ENCODE measurements around the gene NOSTRIN.

NOSTRIN gene

GRCh38 chr2:168889635-168890005 is 87.2 kb downstream of the NOSTRIN start:
- DNase-seq (ENCODE audit: low spot score) = no peak

DNA sequence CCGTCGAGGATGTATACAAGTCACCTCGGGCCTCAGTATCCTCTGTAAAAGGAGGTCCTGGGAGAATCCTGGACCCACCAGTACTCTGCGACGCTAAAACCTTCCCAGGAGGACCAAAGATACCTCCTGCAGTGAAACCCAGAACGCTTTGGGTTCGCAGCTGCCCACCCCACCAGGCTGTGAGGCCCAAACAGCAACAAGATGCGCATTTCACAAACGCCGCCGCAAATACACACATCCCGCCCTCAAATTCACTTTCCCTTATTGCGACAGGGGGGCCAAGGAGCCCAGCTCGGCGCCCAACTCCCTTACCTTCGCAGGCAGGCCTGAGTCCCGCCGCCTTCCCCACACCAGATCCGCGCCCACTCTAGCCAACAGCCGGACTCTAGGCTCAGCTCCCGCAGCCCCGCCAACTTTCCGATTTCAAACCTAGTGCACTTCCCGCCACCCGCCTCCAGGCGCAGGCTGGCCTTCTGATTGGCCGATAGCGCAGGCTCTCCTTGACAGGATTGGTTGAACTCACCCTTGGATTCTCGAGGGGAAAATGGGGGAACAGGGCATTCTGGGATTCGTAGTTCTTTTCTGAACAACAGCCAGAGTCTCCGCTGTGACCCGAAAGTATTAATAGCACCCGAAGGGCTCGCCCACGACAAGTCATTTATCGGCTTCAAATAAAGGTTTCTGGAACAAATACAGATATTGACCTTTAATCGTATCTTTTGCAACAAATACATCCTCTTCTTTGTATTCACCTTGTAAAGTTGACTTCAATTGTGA is 87.8 kb downstream of the NOSTRIN start, which contains the start of gene SPC25:
Gene SPC25, minus strand, starts transcription at position 425 of the 777 bp plus-strand sequence. CDS start 911 bp downstream, outside the sequence.
- DNase-seq (ENCODE audit: low spot score) = peak; percentile 93

DNA sequence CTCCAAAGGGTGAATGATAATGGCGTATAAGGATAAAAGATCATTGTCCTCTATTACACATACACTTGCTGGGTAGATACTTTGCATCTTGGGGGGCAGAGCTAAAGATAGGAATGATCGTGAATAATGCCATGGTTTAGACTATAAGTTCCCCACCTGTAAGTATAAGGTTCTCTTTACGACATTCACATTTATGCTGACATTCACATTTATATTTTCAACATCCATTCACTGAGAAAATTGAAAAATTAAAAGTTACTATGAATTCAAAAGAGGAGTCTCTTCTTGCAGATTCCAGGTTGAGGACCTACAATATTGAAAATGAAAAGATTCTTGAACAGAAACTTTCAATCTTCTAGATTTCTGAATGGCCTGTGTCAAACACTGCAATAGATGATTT is 89.9 kb downstream of the NOSTRIN start:
- no peak for DNase-seq (ENCODE audit: low spot score)

GRCh38 chr2:168894101-168894500 is 91.7 kb downstream of the NOSTRIN start:
- no peak for DNase-seq (ENCODE audit: low spot score)

GRCh38 chr2:168894720-168895119 is 92.3 kb downstream of the NOSTRIN start:
- DNase-seq (ENCODE audit: low spot score) = no peak

- no peak for DNase-seq (ENCODE audit: low spot score)
Measured at GRCh38 chr2:168895771-168896170, 93.3 kb downstream of the NOSTRIN start.

DNA sequence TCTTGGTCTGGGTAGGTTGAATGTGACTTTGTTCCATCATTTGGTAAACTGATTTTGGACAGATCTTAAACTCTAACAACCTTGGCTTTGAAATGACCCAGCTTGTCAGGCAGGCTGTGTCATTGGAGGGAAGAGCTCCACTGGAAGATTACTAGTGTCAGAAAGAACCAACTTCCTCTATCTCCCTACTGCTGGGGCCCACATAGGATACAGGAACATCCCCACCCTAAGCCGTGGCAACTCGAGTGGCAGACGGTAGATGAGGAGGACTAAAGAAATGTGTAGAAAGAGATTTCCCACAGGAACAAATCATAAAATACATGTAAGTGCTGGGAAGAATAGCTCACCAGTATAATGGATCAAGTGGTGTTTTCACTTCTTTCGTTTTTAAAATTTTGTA is 94.3 kb downstream of the NOSTRIN start:
- no peak for DNase-seq (ENCODE audit: low spot score)

DNA sequence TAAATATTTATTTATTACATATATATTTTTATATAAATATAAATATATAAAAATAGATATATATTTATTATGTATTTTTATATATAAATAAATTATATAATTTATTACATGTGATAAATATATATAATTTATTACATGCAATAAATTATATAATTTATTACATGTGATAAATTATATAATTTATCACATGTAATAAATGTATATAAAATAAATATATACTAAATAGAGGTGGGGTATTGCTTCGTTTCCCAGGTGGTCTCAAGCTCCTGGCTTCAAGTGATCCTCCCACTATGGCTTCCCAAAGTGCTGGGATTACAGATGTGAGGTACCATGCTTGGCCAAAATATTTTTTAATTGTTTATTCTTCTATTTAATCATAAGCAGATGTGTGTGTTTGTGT is 95.0 kb downstream of the NOSTRIN start:
- DNase-seq (ENCODE audit: low spot score) = no peak

GRCh38 chr2:168901003-168901402 is 98.6 kb downstream of the NOSTRIN start, which contains the start of gene G6PC2:
Gene G6PC2, plus strand, starts transcription at chr2:168901291. Its CDS starts 41 bp downstream, at chr2:168901332.
- DNase-seq (ENCODE audit: low spot score) = no peak

DNA sequence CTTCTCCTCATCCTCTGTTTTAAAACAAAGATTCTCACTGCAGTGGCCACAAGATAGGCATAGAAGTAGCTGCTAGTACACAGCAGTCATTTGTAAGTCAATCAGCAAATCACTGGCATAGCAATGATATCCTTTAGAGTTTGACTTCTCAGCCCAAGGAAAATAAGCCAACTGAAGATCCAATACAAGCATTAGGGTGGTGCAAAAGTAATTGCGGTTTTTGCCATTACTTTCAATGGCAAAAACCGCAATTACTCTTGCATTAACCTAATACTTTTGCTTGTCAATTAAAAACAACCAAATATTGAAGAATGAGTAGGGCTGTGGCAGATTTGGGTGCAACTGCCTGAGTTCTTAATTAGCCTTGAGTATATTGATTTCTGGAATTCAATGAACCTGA is 101.5 kb downstream of the NOSTRIN start:
- no peak for DNase-seq (ENCODE audit: low spot score)

DNA sequence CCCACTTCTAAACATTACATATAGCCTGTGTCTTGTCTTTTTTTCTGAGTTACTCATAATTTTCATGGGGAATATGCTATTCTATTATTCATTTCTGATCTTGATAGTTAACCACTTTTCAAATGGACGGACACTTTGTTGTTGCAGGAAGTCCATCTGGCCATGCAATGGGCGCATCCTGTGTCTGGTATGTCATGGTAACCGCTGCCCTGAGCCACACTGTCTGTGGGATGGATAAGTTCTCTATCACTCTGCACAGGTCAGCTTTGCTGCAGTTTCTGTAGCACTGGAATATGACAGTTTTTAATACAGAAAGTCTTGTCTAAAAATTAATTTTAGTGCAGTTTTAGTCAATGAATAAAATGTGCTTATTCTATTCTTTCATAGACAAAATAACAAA is 101.9 kb downstream of the NOSTRIN start:
- DNase-seq (ENCODE audit: low spot score) = no peak

- DNase-seq (ENCODE audit: low spot score) = no peak
Measured at GRCh38 chr2:168907940-168908662, 105.7 kb downstream of the NOSTRIN start.

- DNase-seq (ENCODE audit: low spot score) = no peak
Measured at GRCh38 chr2:168910330-168910729, 107.9 kb downstream of the NOSTRIN start.

DNA sequence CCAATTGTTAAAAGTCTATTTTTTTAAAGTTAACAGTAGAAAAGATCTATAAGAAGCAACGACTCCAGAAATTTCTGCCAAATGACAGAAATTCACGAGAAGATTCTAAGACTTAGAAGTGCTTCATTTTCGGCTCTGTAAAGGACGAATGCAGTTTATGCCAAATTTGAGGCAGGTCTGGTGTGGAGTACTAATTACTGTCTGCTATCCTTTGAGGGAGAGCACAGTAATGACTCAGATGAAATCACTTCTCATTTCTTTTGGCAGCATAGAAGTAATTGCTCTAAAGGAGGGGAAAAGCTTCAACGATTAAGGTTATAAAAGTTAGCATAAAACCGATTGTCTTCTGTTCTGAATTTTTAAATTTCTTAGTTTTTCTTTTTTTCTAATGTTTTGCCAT is 110.0 kb downstream of the NOSTRIN start:
- no peak for DNase-seq (ENCODE audit: low spot score)

- DNase-seq (ENCODE audit: low spot score) = no peak
Measured at GRCh38 chr2:168912901-168913369, 110.5 kb downstream of the NOSTRIN start.

- DNase-seq (ENCODE audit: low spot score) = no peak
Measured at GRCh38 chr2:168913495-168913894, 111.1 kb downstream of the NOSTRIN start.

Data from LoVo (cell line).